Epithelial cell of esophagus (primary cell): Measurements from ENCODE around the gene UGT3A1.

ENCODE experiments used
- DNase-seq: peaks from one replicate; pipeline ENCODE4 v3.0.0; 2010; ENCODE audit warnings: low read depth
- H3K4me3 ChIP-seq: 2 replicates; pipeline ENCODE4 v1.5.1; 2011; ENCODE audit warnings: mild to moderate bottlenecking, low read length, control low read depth
- CTCF ChIP-seq: IDR thresholded peaks from 2 replicates; pipeline ENCODE4 v1.5.1; 2011; ENCODE audit warnings: low read depth, mild to moderate bottlenecking, low read length, control low read depth, inconsistent platforms; ENCODE audit not compliant: insufficient read depth; ENCODE audit errors: missing control alignments

UGT3A1 gene

DNA sequence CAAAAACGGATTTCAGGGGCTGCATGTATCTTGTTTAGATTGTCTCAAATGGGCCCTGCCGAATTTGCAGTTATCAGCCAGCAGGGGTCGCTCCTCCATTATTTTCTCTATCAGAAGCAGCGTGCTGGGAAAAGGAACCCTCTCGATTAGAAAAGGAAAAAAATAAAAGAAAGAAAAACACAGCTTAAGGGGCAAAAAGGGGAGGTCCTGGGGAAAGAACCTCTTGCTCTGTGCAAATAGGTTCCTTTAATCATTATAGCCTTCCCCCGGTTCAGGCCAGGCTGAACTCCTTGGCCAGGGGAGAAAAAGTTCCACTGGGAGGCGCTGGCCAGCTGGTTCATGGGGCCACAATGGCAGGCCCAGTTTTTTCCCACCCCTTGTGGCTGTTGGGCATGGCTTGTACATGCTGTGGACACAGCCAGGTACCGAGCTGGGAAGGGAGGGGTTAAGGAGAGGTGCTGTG is 27.8 kb downstream of the UGT3A1 start:
- peak; percentile 34 for TF ChIP-seq CTCF
- peak; percentile 24 for DNase-seq
- H3K4me3 ChIP-seq, result no peak overlapping the region

- DNase-seq, result no peak
- no peak overlapping the region for H3K4me3 ChIP-seq
- TF ChIP-seq CTCF, result no peak
These were observed 30.9 kb downstream of the UGT3A1 start for GRCh38 chr5:35960328-35960727.

DNA sequence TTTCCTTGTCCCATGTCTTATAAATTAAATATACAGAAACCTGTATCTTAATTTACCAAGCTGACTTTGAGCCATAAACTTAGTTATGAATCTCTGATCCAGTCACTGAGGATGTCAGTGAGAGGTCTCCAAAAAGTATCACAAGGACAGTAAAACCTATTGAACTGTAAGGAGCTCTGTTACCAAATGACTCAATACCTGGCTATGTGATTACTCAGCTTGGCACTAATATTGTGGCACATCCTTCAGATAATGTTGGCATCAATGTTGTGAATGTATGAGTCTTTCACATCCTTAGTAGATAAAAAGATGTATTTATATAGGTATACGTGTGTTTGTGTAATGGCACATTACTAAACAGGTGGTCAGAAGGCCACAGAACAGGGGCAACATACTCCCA is 34.8 kb downstream of the UGT3A1 start:
- no peak for TF ChIP-seq CTCF
- DNase-seq, result peak; percentile 40
- H3K4me3 ChIP-seq, result no peak overlapping the region

- H3K4me3 ChIP-seq, result no peak overlapping the region
- DNase-seq, result no peak
- TF ChIP-seq CTCF, result no peak
These were observed 37.0 kb downstream of the UGT3A1 start for GRCh38 chr5:35954175-35954574.

DNA sequence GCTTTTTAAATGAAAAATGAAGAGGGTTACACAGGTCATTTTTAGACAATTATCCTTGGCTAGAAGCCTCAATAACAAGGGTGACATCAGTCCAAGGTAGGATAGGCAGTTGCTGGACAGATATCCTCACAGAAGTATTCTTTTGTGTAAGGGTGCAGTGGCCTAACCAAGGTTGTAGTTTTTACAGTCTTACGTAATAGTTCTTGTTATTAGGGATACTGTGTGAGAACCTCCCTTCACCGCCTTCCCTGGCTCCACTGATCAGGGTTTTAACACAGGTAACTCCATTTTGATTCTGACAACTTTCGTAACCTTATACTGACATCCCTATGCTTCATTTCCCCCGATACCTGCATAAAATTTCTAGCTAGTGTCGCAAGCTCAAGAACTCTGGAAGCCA is 44.1 kb downstream of the UGT3A1 start:
- H3K4me3 ChIP-seq, result no peak overlapping the region
- no peak for TF ChIP-seq CTCF
- no peak for DNase-seq

DNA sequence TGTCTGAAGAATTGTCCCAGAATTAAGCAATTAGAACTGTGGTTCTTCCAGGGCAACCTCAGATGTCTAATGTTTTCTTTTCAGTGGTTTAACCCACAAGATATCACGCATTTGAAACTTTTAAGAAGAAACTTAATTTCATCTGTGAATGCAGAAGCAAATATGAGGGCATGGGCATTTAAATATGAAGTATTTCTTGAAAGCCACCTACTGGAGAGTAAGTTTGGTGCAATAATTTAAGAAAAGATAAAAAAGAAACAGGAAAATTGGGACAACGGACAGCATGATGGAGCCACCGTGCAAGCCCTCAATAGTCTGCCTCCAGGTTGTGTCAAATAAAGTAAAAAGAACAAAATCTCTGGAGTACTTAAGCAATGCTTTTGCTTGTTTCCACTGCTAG is 51.6 kb downstream of the UGT3A1 start:
- no peak for TF ChIP-seq CTCF
- no peak for DNase-seq
- H3K4me3 ChIP-seq, result no peak overlapping the region

DNA sequence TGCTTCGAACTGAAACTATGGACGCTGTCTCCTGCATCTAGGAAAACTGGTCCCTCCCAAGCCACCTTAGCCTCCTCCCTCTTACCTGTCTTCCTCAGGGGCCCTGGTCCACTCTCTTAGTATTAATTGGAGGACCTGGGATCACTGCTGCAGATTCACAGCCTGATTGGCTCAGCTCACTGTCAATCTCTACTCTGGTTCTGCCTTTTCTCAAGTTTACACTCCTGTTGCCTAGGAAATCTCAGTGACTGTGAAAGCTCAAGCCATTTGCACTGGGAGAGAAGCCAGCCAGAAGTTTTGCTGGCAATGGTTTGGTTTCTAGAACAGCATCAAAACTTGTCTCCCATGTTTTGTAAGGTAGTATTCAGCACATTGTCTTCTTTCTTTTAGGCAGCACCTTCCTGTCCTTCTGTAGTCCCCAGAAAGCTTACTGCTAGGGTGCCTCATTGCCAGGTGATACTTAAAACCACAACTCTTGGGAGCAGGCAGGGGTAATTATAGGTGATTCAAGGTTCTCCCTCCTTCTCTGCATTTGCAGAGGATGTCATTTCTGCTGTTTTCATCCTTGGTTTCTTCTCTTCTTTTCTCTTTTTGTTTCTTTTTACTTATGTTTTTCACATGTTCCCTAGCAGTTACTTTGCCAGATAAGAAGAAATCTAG is 52.5 kb downstream of the UGT3A1 start, which contains the start of gene CAPSL:
CAPSL (minus strand) TSS at position 55 of the 660 bp plus-strand sequence. CDS start 17,502 bp downstream, outside the sequence.
- no peak for TF ChIP-seq CTCF
- H3K4me3 ChIP-seq, result no peak within 1 kb of the TSS
- DNase-seq, result peak; percentile 66
